ENCODE measurements around the gene CACNA1G.

Gene CACNA1G

DNA sequence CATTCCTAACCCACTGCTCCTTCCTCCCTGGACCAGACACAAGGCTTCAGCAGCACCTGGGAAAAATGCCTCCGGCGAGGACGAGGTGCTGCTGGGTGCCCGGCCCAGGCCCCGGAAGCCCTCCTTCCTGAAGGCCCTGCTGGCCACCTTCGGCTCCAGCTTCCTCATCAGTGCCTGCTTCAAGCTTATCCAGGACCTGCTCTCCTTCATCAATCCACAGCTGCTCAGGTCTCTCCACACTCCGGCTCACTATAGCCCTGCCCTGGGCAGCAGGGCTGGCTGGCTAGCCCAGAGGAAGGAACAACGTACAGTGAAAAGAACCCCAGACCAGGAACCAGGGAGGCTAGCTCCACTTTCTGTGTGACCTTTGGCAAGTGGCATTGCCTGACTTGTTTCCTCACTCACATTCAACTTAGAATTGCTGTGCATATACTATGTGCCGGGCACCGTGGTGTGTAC is 100.4 kb downstream of the CACNA1G start:
- Histone ChIP-seq H4K20me1 (ENCODE audit: control insufficient read depth, insufficient read depth, low read depth, low read length) (no peaks in the 10 kb centered on the region), H3K36me3 (ENCODE audit: control insufficient read depth, low read length) (no peaks in the 10 kb centered on the region), H3K4me1 (ENCODE audit: control insufficient read depth, low read length) (no peaks in the 10 kb centered on the region), H3K27ac (ENCODE audit: low read depth, low read length) (no peak overlapping the region), H3K9me3 (ENCODE audit: control insufficient read depth, insufficient read depth, low read length) (no peaks in the 10 kb centered on the region), H3K4me2 (ENCODE audit: low read length) (no peak overlapping the region), H3K4me3 (ENCODE audit: low read length) (no peak overlapping the region), H3K79me2 (ENCODE audit: control insufficient read depth, low read length) (no peaks in the 10 kb centered on the region), H3K9me2 (replicated peaks; ENCODE audit: control insufficient read depth, low read length) (no peaks in the 10 kb centered on the region), H3F3A (ENCODE audit: control insufficient read depth, insufficient read depth) (no peaks in the 10 kb centered on the region), H3K27me3 (ENCODE audit: control insufficient read depth, low read length) (no peaks in the 10 kb centered on the region)
- TF ChIP-seq, protein P1, sequence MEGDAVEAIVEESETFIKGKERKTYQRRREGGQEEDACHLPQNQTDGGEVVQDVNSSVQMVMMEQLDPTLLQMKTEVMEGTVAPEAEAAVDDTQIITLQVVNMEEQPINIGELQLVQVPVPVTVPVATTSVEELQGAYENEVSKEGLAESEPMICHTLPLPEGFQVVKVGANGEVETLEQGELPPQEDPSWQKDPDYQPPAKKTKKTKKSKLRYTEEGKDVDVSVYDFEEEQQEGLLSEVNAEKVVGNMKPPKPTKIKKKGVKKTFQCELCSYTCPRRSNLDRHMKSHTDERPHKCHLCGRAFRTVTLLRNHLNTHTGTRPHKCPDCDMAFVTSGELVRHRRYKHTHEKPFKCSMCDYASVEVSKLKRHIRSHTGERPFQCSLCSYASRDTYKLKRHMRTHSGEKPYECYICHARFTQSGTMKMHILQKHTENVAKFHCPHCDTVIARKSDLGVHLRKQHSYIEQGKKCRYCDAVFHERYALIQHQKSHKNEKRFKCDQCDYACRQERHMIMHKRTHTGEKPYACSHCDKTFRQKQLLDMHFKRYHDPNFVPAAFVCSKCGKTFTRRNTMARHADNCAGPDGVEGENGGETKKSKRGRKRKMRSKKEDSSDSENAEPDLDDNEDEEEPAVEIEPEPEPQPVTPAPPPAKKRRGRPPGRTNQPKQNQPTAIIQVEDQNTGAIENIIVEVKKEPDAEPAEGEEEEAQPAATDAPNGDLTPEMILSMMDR (IDR thresholded peaks at IDR 0.05; ENCODE audit: low read depth, low read length, poor library complexity, severe bottlenecking), result no peak
- no peak for TF ChIP-seq EZH2phosphoT487 (IDR thresholded peaks at IDR 0.05; ENCODE audit: borderline replicate concordance, low read length)

DNA sequence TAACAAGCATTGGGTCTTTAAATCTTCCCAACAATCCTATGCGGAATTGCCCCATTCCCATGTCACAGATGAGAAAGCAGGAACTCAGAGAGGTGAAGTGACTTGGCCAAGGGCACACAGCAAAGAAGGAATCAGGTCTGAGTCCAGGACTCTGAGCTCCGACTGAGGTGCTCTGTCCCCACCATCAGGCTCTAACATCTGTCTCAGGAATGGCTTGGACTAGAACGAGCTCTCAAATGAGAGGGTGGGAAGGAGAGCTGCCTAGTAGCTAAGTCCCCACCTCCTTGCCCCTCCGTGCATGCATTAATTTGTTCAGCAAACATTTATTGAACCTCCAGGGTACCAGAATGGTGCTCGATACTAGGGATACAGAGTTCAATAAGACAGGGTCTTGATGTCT is 100.8 kb downstream of the CACNA1G start:
- H3K79me2 ChIP-seq (ENCODE audit: control insufficient read depth, low read length), result no peaks in the 10 kb centered on the region
- no peaks in the 10 kb centered on the region for H3K4me1 ChIP-seq (ENCODE audit: control insufficient read depth, low read length)
- no peaks in the 10 kb centered on the region for H3K9me3 ChIP-seq (ENCODE audit: control insufficient read depth, insufficient read depth, low read length)
- no peak overlapping the region for H3K4me2 ChIP-seq (ENCODE audit: low read length)
- TF ChIP-seq EZH2phosphoT487 (IDR thresholded peaks at IDR 0.05; ENCODE audit: borderline replicate concordance, low read length), result no peak
- TF ChIP-seq, protein P1 (IDR thresholded peaks at IDR 0.05; ENCODE audit: low read depth, low read length, poor library complexity, severe bottlenecking), result no peak
- H3K4me3 ChIP-seq (ENCODE audit: low read length), result no peak overlapping the region
- no peaks in the 10 kb centered on the region for H3K36me3 ChIP-seq (ENCODE audit: control insufficient read depth, low read length)
- no peaks in the 10 kb centered on the region for H3F3A ChIP-seq (ENCODE audit: control insufficient read depth, insufficient read depth)
- H4K20me1 ChIP-seq (ENCODE audit: control insufficient read depth, insufficient read depth, low read depth, low read length), result no peaks in the 10 kb centered on the region
- H3K9me2 ChIP-seq (replicated peaks; ENCODE audit: control insufficient read depth, low read length), result no peaks in the 10 kb centered on the region
- H3K27ac ChIP-seq (ENCODE audit: low read depth, low read length), result no peak overlapping the region
- no peaks in the 10 kb centered on the region for H3K27me3 ChIP-seq (ENCODE audit: control insufficient read depth, low read length)

DNA sequence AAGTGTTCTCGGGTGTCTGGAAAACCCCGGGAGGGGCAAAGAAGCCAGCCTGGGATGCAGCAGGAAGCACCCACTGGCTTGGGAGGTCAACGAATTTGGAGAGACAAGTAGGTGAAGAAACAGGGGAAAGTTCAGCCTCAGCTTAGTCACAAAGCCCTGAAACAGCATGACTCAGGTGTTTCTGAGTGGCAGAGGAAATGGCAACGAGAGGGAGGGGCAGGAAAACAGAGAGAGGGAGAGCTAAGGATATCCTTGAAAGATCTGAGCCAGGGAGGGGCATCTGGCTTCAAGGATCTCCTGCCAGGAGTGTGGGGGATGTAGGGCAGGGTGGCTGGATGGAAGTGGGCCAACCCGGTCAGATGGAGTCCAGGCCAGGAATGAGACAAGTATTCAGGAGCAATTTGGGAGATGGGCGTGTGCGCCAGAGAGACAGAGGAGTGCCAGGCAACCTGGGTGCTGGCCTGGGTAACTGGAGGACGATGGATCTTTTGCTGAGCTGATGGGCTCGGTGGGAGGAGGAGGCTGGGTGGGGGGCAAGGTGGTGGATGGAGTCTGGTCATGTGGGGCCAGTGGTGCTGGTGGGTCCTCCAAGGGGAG is 101.4 kb downstream of the CACNA1G start:
- Histone ChIP-seq H3K27ac (ENCODE audit: low read depth, low read length) (no peak overlapping the region), H3K79me2 (ENCODE audit: control insufficient read depth, low read length) (no peaks in the 10 kb centered on the region), H3F3A (ENCODE audit: control insufficient read depth, insufficient read depth) (no peaks in the 10 kb centered on the region), H3K4me1 (ENCODE audit: control insufficient read depth, low read length) (no peaks in the 10 kb centered on the region), H3K27me3 (ENCODE audit: control insufficient read depth, low read length) (no peaks in the 10 kb centered on the region), H3K4me2 (ENCODE audit: low read length) (no peak overlapping the region), H3K36me3 (ENCODE audit: control insufficient read depth, low read length) (no peaks in the 10 kb centered on the region), H3K9me2 (replicated peaks; ENCODE audit: control insufficient read depth, low read length) (no peaks in the 10 kb centered on the region), H3K9me3 (ENCODE audit: control insufficient read depth, insufficient read depth, low read length) (no peaks in the 10 kb centered on the region), H3K4me3 (ENCODE audit: low read length) (no peak overlapping the region), H4K20me1 (ENCODE audit: control insufficient read depth, insufficient read depth, low read depth, low read length) (no peaks in the 10 kb centered on the region)
- TF ChIP-seq, protein P1 (IDR thresholded peaks at IDR 0.05; ENCODE audit: low read depth, low read length, poor library complexity, severe bottlenecking), result no peak
- TF ChIP-seq EZH2phosphoT487 (IDR thresholded peaks at IDR 0.05; ENCODE audit: borderline replicate concordance, low read length), result no peak
